Activated CD4-positive, alpha-beta T cell treated with anti-CD3 and anti-CD28 coated beads, Interleukin-2, amount 10 ng/mL, durations not matched to agents 7 days and 5 days (primary cell): ENCODE results near the gene PKP3. TPM values are rescaled to one million over a fixed set of nuclear protein-coding genes. Genes with fewer than 3 reads are reported as not detected.
A peak's percentile ranks its signal among the peaks of the same experiment; 100 is the strongest.
"Not testable (repeated sequence)": the region's sequence is repeated elsewhere in the genome, so short reads cannot be mapped to it uniquely, and the experiment has no call there.

Experiments
- CTCF ChIA-PET: fragments of 350-600 bp; sonication (Branson Sonifier 250); formaldehyde crosslinking; loops from one replicate; lab custom pipeline; 2021; ENCODE audit warnings: antibody characterized with exemption; lab: Charles Lee
- POLR2A ChIA-PET: fragments of 350-600 bp; sonication (Branson Sonifier 250); formaldehyde crosslinking; loops from one replicate; lab custom pipeline; 2021; ENCODE audit warnings: antibody characterized with exemption; lab: Charles Lee
- DNase-seq: peaks from one replicate; pipeline ENCODE4 v3.0.0-alpha.2; 2020
- H3K27ac Mint-ChIP-seq: one replicate; pipeline ENCODE4 v1.8.0; 2021; ENCODE audit warnings: mild to moderate bottlenecking, moderate library complexity, mixed read lengths
- H3K27me3 Mint-ChIP-seq: one replicate; pipeline ENCODE4 v1.8.0; 2021; ENCODE audit warnings: mixed read lengths
- H3K36me3 Mint-ChIP-seq: one replicate; pipeline ENCODE4 v1.8.0; 2021; ENCODE audit warnings: low read depth, mixed read lengths
- H3K4me1 Mint-ChIP-seq: one replicate; pipeline ENCODE4 v1.8.0; 2021; ENCODE audit warnings: mixed read lengths
- H3K4me3 Mint-ChIP-seq: one replicate; pipeline ENCODE4 v1.8.0; 2021; ENCODE audit warnings: mild to moderate bottlenecking, moderate library complexity, mixed read lengths
- H3K9me3 Mint-ChIP-seq: one replicate; pipeline ENCODE4 v1.8.0; 2021; ENCODE audit warnings: mixed read lengths
- total RNA-seq, 2 experiments: library from RNA; stranded (reverse); gene quantifications; one replicate each; pipeline ENCODE4 v1.2.3, GENCODE V29; 2021

PKP3 gene
- total RNA-seq, 2 experiments from 2014 or later: not detected

- Mint-ChIP-seq H3K4me1 (peaks cover 5% of the 10 kb centered on the region), H3K4me3 (no peak overlapping the region), H3K36me3 (no peaks in the 10 kb centered on the region), H3K27ac (no peak overlapping the region), H3K9me3 (peaks cover 2% of the 10 kb centered on the region), H3K27me3 (peaks cover 8% of the 10 kb centered on the region)
- ChIA-PET POLR2A (interaction anchor here (0.9 to 1.6 kb wide), 2 partner anchors 11 to 189 kb away, joined by 4 read pairs; partner anchors contain the start of genes BET1L and RIC8A), CTCF (interaction anchor here (0.5 to 2.3 kb wide), 18 partner anchors 10 to 283 kb away, joined by 3 to 17 read pairs (median 4); no protein-coding TSS in a partner anchor)
- no peak for DNase-seq
Observed at GRCh38 chr11:396511-396947, 2.5 kb downstream of the PKP3 start.

- Mint-ChIP-seq H3K36me3 (no peaks in the 10 kb centered on the region), H3K9me3 (peaks cover 2% of the 10 kb centered on the region), H3K27me3 (peaks cover 8% of the 10 kb centered on the region), H3K4me3 (no peak overlapping the region), H3K4me1 (peaks cover 5% of the 10 kb centered on the region), H3K27ac (no peak overlapping the region)
- POLR2A ChIA-PET: interaction anchor here (0.6 to 1.6 kb wide), 3 partner anchors 10 to 190 kb away, joined by 3 to 4 read pairs (median 4); partner anchors contain the start of genes BET1L and RIC8A
- DNase-seq: peak; percentile 57
- CTCF ChIA-PET: interaction anchor here (0.6 to 2.3 kb wide), 17 partner anchors 9 to 146 kb away, joined by 3 to 17 read pairs (median 4); no protein-coding TSS in a partner anchor
Observed at GRCh38 chr11:396948-397548, 3.0 kb downstream of the PKP3 start.

DNA sequence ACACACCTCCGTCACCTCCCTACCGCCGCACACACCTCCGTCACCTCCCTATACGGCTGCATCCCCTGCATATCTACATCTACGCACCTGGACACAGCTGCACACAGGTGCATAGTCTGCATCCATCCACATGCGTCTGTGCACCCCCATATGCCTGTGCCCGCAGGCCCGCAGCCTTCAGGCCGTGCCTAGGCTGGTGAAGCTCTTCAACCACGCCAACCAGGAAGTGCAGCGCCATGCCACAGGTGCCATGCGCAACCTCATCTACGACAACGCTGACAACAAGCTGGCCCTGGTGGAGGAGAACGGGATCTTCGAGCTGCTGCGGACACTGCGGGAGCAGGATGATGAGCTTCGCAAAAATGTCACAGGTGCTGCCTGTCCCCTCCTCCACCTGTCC, 4.8 kb downstream of the PKP3 start:
- CTCF ChIA-PET: interaction anchor here (0.8 to 1.0 kb wide), 2 partner anchors 49 to 120 kb away, joined by 3 read pairs; no protein-coding TSS in a partner anchor
- Mint-ChIP-seq H3K36me3 (no peaks in the 10 kb centered on the region), H3K4me1 (peaks cover 5% of the 10 kb centered on the region), H3K9me3 (peaks cover 2% of the 10 kb centered on the region), H3K27ac (no peak overlapping the region), H3K27me3 (peaks cover 8% of the 10 kb centered on the region), H3K4me3 (no peak overlapping the region)
- POLR2A ChIA-PET: no interaction called here
- DNase-seq: no peak

DNA sequence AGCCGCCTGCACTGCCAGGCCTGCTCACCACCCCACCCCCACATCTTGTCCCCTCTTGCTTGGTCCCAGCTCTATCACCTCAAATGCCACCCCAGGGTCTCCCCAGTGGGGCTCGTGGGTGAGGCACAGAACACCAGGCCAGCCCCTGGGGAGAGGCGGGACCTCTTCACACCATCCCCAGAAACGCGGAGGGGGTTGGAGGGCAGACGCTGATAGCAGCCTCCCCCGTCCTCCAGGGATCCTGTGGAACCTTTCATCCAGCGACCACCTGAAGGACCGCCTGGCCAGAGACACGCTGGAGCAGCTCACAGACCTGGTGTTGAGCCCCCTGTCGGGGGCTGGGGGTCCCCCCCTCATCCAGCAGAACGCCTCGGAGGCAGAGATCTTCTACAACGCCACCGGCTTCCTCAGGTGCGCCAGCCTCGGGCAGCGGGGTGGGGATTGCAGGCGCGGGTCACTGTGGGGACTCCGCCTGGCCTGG, 5.8 kb downstream of the PKP3 start:
- H3K27ac Mint-ChIP-seq: no peak overlapping the region
- no peak overlapping the region for H3K4me3 Mint-ChIP-seq
- H3K36me3 Mint-ChIP-seq: no peaks in the 10 kb centered on the region
- H3K4me1 Mint-ChIP-seq: peaks cover 5% of the 10 kb centered on the region
- ChIA-PET CTCF (interaction anchor here (1.0 kb wide), 1 partner anchor 119 kb away, joined by 3 read pairs; no protein-coding TSS in a partner anchor), POLR2A (no interaction called here)
- peaks cover 2% of the 10 kb centered on the region for H3K9me3 Mint-ChIP-seq
- no peak for DNase-seq
- H3K27me3 Mint-ChIP-seq: peaks cover 8% of the 10 kb centered on the region

- peaks cover 5% of the 10 kb centered on the region for H3K4me1 Mint-ChIP-seq
- CTCF ChIA-PET: no interaction called here
- no peaks in the 10 kb centered on the region for H3K36me3 Mint-ChIP-seq
- H3K4me3 Mint-ChIP-seq: no peak overlapping the region
- no peak overlapping the region for H3K27ac Mint-ChIP-seq
- H3K27me3 Mint-ChIP-seq: peaks cover 8% of the 10 kb centered on the region
- peaks cover 2% of the 10 kb centered on the region for H3K9me3 Mint-ChIP-seq
- POLR2A ChIA-PET: no interaction called here
- DNase-seq: no peak
Observed at GRCh38 chr11:400241-400689, 6.3 kb downstream of the PKP3 start.

DNA sequence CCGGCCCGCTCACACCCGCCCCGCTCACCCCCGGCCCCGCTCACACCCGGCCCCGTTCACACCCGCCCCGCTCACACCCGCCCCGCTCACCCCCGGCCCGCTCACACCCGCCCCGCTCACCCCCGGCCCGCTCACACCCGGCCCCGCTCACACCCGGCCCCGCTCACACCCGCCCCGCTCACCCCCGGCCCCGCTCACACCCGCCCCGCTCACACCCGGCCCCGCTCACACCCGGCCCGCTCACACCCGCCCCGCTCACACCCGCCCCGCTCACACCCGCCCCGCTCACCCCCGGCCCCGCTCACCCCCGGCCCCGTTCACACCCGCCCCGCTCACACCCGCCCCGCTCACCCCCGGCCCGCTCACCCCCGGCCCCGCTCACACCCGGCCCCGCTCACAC, 7.2 kb downstream of the PKP3 start:
- H3K27me3 Mint-ChIP-seq, CTCF ChIA-PET, H3K36me3 Mint-ChIP-seq, H3K9me3 Mint-ChIP-seq, H3K4me1 Mint-ChIP-seq, POLR2A ChIA-PET, H3K4me3 Mint-ChIP-seq, H3K27ac Mint-ChIP-seq, DNase-seq: not testable (repeated sequence)

DNA sequence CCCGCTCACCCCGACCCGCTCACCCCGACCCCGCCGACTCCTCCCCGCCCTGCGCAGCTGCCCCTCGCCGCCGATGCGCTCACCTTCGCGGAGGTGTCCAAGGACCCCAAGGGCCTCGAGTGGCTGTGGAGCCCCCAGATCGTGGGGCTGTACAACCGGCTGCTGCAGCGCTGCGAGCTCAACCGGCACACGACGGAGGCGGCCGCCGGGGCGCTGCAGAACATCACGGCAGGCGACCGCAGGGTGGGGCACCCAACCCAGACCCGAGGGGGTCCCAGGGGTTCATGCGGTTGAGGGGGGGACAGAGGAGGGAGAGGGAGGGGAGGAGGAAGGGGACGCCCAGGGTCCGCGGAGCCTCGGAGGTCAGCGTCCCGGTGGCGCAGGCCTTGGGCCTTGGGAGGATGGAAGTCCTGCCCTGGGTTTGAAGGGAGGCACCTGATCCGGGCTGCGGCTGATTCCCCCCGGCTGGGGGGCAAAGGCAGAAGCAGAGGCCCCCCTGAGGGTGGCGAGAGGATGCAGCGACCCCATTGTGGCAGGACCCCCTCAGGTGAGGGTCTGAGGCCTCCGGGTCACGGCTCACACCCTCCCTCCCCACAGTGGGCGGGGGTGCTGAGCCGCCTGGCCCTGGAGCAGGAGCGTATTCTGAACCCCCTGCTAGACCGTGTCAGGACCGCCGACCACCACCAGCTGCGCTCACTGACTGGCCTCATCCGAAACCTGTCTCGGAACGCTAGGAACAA, 9.2 kb downstream of the PKP3 start:
- no peaks in the 10 kb centered on the region for H3K9me3 Mint-ChIP-seq
- CTCF ChIA-PET: interaction anchor here (1.0 to 2.0 kb wide), 3 partner anchors 10 to 104 kb away, joined by 3 to 4 read pairs (median 3); no protein-coding TSS in a partner anchor

GRCh38 chr11:403761-404431, 9.9 kb downstream of the PKP3 start:
- Mint-ChIP-seq H3K9me3 (no peaks in the 10 kb centered on the region), H3K27me3 (peaks cover 6% of the 10 kb centered on the region), H3K36me3 (peaks cover 2% of the 10 kb centered on the region), H3K27ac (peak overlapping the region; percentile 64), H3K4me1 (peaks cover 10% of the 10 kb centered on the region), H3K4me3 (no peak overlapping the region)
- no peak for DNase-seq
- CTCF ChIA-PET: interaction anchor here (1.0 to 2.0 kb wide), 4 partner anchors 11 to 114 kb away, joined by 3 to 4 read pairs (median 3); no protein-coding TSS in a partner anchor
- POLR2A ChIA-PET: no interaction called here

More for the DNA sequence above, 9.2 kb downstream of the PKP3 start:
- Mint-ChIP-seq H3K27me3 (peaks cover 6% of the 10 kb centered on the region), H3K4me1 (peaks cover 10% of the 10 kb centered on the region), H3K27ac (no peak overlapping the region), H3K4me3 (no peak overlapping the region), H3K36me3 (peaks cover 2% of the 10 kb centered on the region)
- no peak for DNase-seq
- POLR2A ChIA-PET: no interaction called here

GRCh38 chr11:404551-405264, 10.7 kb downstream of the PKP3 start:
- peaks cover 2% of the 10 kb centered on the region for H3K27me3 Mint-ChIP-seq
- DNase-seq: no peak
- H3K9me3 Mint-ChIP-seq: no peaks in the 10 kb centered on the region
- peak overlapping the region; percentile 64 for H3K27ac Mint-ChIP-seq
- peaks cover 2% of the 10 kb centered on the region for H3K36me3 Mint-ChIP-seq
- peaks cover 11% of the 10 kb centered on the region for H3K4me1 Mint-ChIP-seq
- no peak overlapping the region for H3K4me3 Mint-ChIP-seq
- CTCF ChIA-PET: interaction anchor here (1.1 to 3.3 kb wide), 3 partner anchors 8 to 113 kb away, joined by 3 to 17 read pairs (median 4); no protein-coding TSS in a partner anchor
- POLR2A ChIA-PET: no interaction called here

GRCh38 chr11:405323-405953, 11.4 kb downstream of the PKP3 start:
- Mint-ChIP-seq H3K9me3 (no peaks in the 10 kb centered on the region), H3K4me1 (peaks cover 12% of the 10 kb centered on the region), H3K27me3 (no peaks in the 10 kb centered on the region), H3K36me3 (peaks cover 2% of the 10 kb centered on the region), H3K4me3 (no peak overlapping the region), H3K27ac (peak overlapping the region; percentile 69)
- POLR2A ChIA-PET: no interaction called here
- CTCF ChIA-PET: interaction anchor here (0.6 to 3.3 kb wide), 5 partner anchors 9 to 412 kb away, joined by 3 to 17 read pairs (median 6); no protein-coding TSS in a partner anchor
- no peak for DNase-seq

- DNase-seq: no peak
Observed at GRCh38 chr11:405954-406795, 12.2 kb downstream of the PKP3 start.

More at GRCh38 chr11:405954-406795, 12.2 kb downstream of the PKP3 start:
- no peak overlapping the region for H3K4me3 Mint-ChIP-seq
- H3K27ac Mint-ChIP-seq: peak overlapping the region; percentile 69
- CTCF ChIA-PET: interaction anchor here (0.6 to 3.3 kb wide), 6 partner anchors 9 to 412 kb away, joined by 3 to 17 read pairs (median 6); no protein-coding TSS in a partner anchor
- POLR2A ChIA-PET: no interaction called here
- no peaks in the 10 kb centered on the region for H3K9me3 Mint-ChIP-seq
- peaks cover 12% of the 10 kb centered on the region for H3K4me1 Mint-ChIP-seq
- no peaks in the 10 kb centered on the region for H3K27me3 Mint-ChIP-seq
- H3K36me3 Mint-ChIP-seq: peaks cover 2% of the 10 kb centered on the region
